Glutamatergic neuron (in vitro differentiated cells): Measurements from ENCODE around the gene TLL2. TPM values are rescaled to one million over a fixed set of nuclear protein-coding genes. Genes with fewer than 3 reads are reported as not detected.

Experiments used
- DNase-seq: peaks from one replicate; pipeline ENCODE4 v3.0.0; 2022
- H3K27ac Mint-ChIP-seq: one replicate; pipeline ENCODE4 v1.8.0; 2020; ENCODE audit warnings: mild to moderate bottlenecking, mixed read lengths, inconsistent platforms; ENCODE audit not compliant: unreplicated experiment
- H3K27me3 Mint-ChIP-seq: one replicate; pipeline ENCODE4 v1.8.0; 2020; ENCODE audit warnings: mild to moderate bottlenecking, moderate library complexity, mixed read lengths, inconsistent platforms; ENCODE audit not compliant: unreplicated experiment
- H3K36me3 Mint-ChIP-seq: one replicate; pipeline ENCODE4 v1.8.0; 2020; ENCODE audit warnings: mild to moderate bottlenecking, mixed read lengths, inconsistent platforms; ENCODE audit not compliant: unreplicated experiment
- H3K4me1 Mint-ChIP-seq: one replicate; pipeline ENCODE4 v1.8.0; 2020; ENCODE audit warnings: mild to moderate bottlenecking, low read depth, mixed read lengths, inconsistent platforms; ENCODE audit not compliant: unreplicated experiment
- H3K4me3 Mint-ChIP-seq: one replicate; pipeline ENCODE4 v1.8.0; 2020; ENCODE audit warnings: mild to moderate bottlenecking, mixed read lengths, inconsistent platforms; ENCODE audit not compliant: unreplicated experiment
- H3K9me3 Mint-ChIP-seq: one replicate; pipeline ENCODE4 v1.8.0; 2020; ENCODE audit warnings: mild to moderate bottlenecking, moderate library complexity, mixed read lengths, inconsistent platforms; ENCODE audit not compliant: unreplicated experiment
- CTCF ChIP-seq: fragments of 200-600 bp; sonication (generic); IDR thresholded peaks from one replicate; pipeline ENCODE4 v1.5.0; 2021; ENCODE audit not compliant: partially characterized antibody, unreplicated experiment
- total RNA-seq: library from RNA; stranded (reverse); fragmentation: NEBNext Ultra II Directional; extraction: Animal tissue kit (Norgen Biotek cat#: 25700); gene quantifications from one replicate; pipeline ENCODE4 v1.2.1, GENCODE V29; 2021; ENCODE audit not compliant: unreplicated experiment

The TLL2 gene
- total RNA-seq, 1 donor from 2014 or later = 0.17 TPM

- Mint-ChIP-seq H3K4me3 (no peak overlapping the region), H3K9me3 (peaks cover 2% of the 10 kb centered on the region), H3K27ac (no peak overlapping the region), H3K4me1 (peaks cover 7% of the 10 kb centered on the region), H3K27me3 (peaks cover 7% of the 10 kb centered on the region), H3K36me3 (no peaks in the 10 kb centered on the region)
- no peak for DNase-seq
- TF ChIP-seq CTCF = no peak
Measured at GRCh38 chr10:96360331-96360730, 153.4 kb downstream of the TLL2 start.

- Mint-ChIP-seq H3K27me3 (peaks cover 5% of the 10 kb centered on the region), H3K9me3 (peaks cover 2% of the 10 kb centered on the region), H3K4me1 (peaks cover 7% of the 10 kb centered on the region), H3K36me3 (no peaks in the 10 kb centered on the region), H3K27ac (no peak overlapping the region), H3K4me3 (no peak overlapping the region)
- DNase-seq = no peak
- no peak for TF ChIP-seq CTCF
Measured at GRCh38 chr10:96359616-96360015, 154.1 kb downstream of the TLL2 start.

GRCh38 chr10:96358851-96359540, 154.7 kb downstream of the TLL2 start, which contains the start of gene OPALIN:
Gene OPALIN (minus strand): TSS chr10:96359002. CDS start chr10:96358896, 106 bp downstream.
- no peak within 1 kb of the TSS for H3K27ac Mint-ChIP-seq
- H3K9me3 Mint-ChIP-seq = peaks cover 2% of the 10 kb centered on the region
- H3K36me3 Mint-ChIP-seq = no peaks in the 10 kb centered on the region
- TF ChIP-seq CTCF = no peak
- peaks cover 7% of the 10 kb centered on the region for H3K4me1 Mint-ChIP-seq
- no peak within 1 kb of the TSS for H3K4me3 Mint-ChIP-seq
- DNase-seq = no peak
- H3K27me3 Mint-ChIP-seq = peaks cover 5% of the 10 kb centered on the region

GRCh38 chr10:96357038-96357620, 156.6 kb downstream of the TLL2 start:
- Mint-ChIP-seq H3K9me3 (peaks cover 2% of the 10 kb centered on the region), H3K4me3 (no peak overlapping the region), H3K27me3 (peaks cover 3% of the 10 kb centered on the region), H3K4me1 (peaks cover 7% of the 10 kb centered on the region), H3K36me3 (no peaks in the 10 kb centered on the region), H3K27ac (no peak overlapping the region)
- TF ChIP-seq CTCF = no peak
- no peak for DNase-seq

GRCh38 chr10:96352582-96352981, 161.1 kb downstream of the TLL2 start:
- TF ChIP-seq CTCF = no peak
- H3K27ac Mint-ChIP-seq = no peak overlapping the region
- no peaks in the 10 kb centered on the region for H3K9me3 Mint-ChIP-seq
- H3K4me1 Mint-ChIP-seq = no peaks in the 10 kb centered on the region
- no peaks in the 10 kb centered on the region for H3K27me3 Mint-ChIP-seq
- H3K4me3 Mint-ChIP-seq = no peak overlapping the region
- no peak for DNase-seq
- no peaks in the 10 kb centered on the region for H3K36me3 Mint-ChIP-seq
